ENCODE measurements around the gene CALML5.

- no peak for TF ChIP-seq CTCF (IDR thresholded peaks at IDR 0.05 in 2 of 3, conservative IDR thresholded peaks at IDR 0.05 in 1 of 3; ENCODE audit: borderline replicate concordance in 1 of 3, insufficient read depth in 1 of 3, low read depth in 2 of 3, low read length in 2 of 3)
- TF ChIP-seq CEBPB (IDR thresholded peaks at IDR 0.05; ENCODE audit: low read depth), result no peak
- no peak for TF ChIP-seq ZFX (IDR thresholded peaks at IDR 0.05)
- TF ChIP-seq EZH2phosphoT487 (IDR thresholded peaks at IDR 0.05; ENCODE audit: borderline replicate concordance), result no peak
- no peak for TF ChIP-seq MAX (IDR thresholded peaks at IDR 0.05)
- TF ChIP-seq ATF3 (IDR thresholded peaks at IDR 0.05), result no peak
These were observed 40.7 kb upstream of the CALML5 start for GRCh38 chr10:5540080-5540479.

All from HCT116 (cell line).